SKM-1 (cell line): Measurements from ENCODE around the gene EID2B.

Source experiments
- DNase-seq: peaks from one replicate; lab custom pipeline; 2025; ENCODE audit not compliant: unreplicated experiment; lab: John Stamatoyannopoulos, UW

The EID2B gene

DNA sequence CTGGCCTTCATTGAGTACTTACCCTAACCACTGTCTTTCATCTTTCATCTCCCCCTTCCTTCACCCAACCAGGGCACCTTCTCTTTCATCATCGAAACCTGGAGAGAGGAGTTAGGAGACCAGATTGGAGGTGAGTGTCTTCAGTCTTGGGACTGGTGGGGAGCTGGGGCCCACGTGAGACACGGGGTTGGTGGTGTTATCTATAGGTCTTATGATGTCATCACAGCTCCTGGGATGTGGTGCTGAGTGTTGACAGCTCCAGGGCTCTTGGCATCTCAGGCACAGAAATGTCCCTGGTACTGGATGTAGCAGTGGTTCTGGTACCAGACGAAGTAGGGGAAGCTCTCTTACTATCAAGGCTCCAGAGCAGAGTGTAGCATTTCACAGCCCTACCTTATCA is 32.1 kb downstream of the EID2B start:
- no peak for DNase-seq

DNA sequence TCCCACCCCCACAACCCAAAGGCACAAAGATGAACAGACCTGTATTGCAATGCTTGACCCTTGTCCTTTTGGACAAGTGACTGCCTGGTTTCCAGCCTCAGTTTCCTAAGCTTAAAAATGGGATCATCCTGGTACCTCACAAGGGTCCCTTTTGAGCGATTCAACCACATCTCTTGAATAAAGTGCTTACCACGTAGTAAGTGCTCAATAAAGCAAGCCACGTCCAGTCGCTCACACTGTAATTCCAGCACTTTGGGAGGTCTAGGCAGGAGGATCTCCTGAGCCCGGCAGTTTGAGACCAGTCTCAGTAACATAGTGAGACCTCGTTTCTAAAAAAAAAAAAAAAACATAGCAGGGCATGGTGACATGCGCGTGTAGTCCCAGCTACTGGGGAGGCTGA is 32.7 kb downstream of the EID2B start:
- no peak for DNase-seq

DNA sequence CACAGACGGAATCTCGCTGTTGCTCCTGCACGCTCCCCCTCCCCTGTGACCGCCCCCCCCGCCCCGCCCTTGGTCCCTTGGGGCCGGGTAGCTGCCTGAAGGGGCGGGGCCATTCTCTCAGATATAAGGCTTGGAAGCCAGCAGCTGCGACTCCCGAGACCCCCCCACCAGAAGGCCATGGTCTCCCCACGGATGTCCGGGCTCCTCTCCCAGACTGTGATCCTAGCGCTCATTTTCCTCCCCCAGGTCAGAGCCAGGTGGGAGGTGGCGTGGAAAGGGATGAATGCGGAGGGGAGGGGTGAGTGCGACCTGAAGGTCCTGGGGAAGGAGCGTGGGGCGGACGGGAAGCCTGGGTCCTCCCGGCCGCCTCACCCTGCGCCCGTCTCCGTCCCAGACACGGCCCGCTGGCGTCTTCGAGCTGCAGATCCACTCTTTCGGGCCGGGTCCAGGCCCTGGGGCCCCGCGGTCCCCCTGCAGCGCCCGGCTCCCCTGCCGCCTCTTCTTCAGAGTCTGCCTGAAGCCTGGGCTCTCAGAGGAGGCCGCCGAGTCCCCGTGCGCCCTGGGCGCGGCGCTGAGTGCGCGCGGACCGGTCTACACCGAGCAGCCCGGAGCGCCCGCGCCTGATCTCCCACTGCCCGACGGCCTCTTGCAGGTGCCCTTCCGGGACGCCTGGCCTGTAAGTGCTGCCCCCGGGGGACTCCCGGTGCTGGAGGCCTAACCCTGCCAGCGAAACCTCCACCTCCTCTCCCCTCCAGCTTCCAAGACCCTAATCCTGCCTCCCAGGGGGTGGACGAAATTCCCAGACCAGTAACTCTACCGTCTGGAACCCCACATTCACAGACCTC is 33.6 kb downstream of the EID2B start, which contains the start of gene DLL3:
DLL3 (plus strand) TSS at position 150 of the 845 bp plus-strand sequence; CDS start at position 178, 28 bp downstream.
- DNase-seq: no peak

DNA sequence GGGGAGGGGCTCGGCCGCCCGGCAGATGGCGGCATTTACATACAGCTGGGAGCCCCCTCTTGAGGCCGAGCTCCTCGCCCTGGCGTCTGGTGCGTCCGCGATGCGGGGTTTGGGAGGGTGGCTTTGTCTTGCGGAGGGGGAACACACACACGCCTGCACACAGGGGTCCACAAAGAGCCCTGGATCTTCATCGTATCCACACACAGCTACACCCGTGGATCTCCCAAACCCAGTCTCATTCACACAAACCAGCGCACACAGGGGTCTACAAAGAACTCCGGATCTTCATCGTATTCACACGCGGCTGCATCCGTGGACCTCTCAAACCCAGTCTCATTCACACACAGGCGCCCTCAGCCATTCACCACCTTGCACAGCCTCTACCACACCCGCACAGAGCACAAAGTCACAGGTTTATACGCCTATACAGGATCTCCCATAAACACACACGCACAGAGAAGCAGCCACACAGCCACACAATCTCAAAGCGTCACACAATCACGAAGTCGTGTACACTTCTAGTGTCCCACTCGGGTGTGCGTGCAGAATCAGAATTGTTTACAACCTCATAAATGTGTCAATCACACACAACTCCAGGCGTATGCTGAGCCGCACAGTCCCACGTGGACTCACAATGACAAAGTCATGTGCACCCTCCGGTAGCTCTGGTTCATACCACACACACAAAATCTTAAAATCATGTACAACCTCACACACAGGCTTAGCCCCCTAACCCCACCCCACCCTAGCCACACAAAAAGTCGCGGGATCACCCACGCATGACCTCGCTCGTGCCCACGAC is 34.5 kb downstream of the EID2B start:
- DNase-seq: no peak

DNA sequence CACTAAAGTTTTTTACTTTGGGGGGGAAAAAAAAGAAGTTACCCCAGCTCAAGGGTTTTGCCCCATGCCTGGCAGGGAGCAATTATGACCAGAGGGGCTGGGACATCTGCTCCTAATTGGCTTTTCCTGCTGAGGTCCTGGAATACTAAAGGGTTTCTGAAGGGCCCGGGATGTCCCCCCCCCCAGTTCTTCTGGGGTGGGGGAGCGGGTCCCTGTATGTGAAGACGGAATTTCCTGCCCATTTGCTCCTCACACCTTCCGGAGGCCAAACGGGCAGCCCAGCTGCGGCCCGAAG is 35.0 kb downstream of the EID2B start:
- no peak for DNase-seq

DNA sequence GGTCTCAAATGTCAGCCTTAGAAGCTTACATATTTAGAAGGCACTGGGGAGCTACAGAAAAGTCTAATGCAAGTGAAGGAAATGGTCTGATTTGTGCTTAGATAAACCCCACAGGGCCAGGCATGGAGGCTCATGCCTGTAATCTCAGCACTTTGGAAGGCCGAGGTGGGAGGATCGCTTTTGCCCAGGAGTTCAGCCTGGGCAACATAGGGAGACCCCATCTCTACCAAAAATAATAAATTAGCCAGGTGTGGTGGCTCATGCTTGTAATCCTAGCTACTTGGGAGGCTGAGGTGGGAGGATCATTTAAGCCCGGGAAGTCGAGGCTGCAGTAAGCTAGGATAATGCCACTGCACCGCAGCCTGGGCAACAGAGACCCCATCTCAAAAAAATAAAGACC is 36.6 kb downstream of the EID2B start:
- DNase-seq: no peak

DNA sequence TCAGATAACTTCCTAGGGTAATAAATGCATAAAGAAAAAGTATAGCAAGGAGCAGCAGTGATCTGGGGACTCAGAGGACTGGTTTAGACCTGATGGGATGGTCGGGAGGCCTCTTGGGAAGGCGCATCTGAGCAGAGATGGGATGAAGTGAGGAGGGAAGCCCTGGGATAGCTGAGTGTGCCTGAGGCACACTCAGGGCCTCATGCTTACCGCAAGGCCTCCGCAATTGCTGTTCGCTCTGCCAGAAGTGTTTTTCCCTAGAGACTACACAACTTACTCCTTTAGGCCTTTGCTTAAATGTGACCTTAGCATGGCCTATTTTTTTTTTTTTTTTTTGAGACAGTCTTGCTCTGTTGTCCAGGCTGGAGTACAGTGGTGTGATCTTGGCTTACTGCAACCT is 38.0 kb downstream of the EID2B start:
- no peak for DNase-seq

DNA sequence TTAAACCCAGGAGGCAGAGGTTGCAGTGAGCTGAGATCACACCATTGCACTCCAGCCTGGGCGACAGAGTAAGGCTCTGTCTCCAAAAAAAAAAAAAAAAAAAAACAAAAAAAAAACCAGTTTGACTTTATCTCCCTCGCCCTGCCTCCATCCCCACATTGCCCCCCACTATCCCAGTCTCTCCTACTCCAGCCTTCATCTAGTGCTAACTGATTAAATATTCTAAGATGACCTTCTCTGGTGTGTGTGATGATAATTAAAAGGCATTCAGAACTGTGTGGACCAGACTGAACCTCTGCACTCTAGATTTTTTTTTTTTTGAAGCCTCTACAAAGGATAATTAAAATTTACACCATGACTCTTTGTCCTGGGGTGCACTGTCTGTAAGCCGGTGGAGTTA is 39.9 kb downstream of the EID2B start:
- DNase-seq: no peak

DNA sequence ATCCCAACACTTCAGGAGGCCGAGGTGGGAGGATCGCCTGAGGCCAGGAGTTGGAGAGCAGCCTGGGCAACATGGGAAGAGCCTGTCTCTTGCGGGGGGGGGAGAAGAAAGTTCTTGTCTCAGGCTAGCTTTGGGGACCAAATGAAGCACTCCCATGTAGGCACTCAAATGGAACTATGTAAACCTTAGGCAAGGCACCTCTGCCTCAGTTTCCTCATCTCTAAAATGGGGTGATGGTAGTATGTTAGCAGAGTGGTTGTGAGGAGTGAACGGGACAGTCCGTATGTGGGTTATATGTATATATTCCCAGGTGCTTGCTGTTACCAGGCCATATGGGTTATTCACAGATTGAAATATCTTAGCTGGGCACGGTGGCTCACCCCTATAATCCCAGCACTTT is 40.4 kb downstream of the EID2B start:
- DNase-seq: no peak

DNA sequence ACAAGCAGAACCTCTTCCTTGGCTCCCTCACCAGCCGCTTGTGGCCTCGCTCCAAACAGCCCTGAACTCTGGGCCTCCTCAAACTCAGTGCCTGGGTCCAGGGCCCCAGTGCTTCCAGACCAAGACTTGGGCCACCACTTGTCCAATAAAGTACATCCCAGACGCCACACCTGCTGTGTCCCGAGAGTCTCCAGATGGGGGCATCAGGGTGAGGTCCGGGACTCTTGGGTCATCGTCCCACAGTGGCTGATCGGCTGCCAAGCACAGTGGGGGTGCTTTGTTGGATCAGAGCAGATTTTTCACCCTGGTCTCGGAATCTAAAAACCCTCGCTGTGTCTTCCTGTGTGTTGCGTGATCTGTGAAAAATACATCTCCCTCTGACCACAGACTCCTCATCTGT is 42.9 kb downstream of the EID2B start:
- DNase-seq: no peak

DNA sequence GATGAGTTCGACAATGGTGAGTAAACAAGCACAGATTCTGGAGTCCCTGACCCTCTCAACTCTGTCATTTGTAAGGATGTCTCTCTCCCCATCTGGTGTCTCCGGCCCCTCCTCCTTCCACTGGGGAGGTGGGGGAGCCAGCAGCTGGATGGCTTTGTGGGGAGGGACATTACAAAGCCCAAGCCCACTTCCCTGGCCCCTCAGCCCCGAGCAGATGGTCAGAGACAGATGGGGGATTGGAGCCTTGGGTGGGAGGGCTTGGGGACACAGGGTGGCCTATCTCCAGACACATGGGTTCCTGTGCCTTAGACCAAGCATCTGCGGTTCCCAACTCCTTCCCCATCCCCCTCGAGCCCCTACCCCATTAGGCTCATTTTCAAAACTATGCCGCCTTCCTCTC is 49.5 kb downstream of the EID2B start:
- DNase-seq: no peak

DNA sequence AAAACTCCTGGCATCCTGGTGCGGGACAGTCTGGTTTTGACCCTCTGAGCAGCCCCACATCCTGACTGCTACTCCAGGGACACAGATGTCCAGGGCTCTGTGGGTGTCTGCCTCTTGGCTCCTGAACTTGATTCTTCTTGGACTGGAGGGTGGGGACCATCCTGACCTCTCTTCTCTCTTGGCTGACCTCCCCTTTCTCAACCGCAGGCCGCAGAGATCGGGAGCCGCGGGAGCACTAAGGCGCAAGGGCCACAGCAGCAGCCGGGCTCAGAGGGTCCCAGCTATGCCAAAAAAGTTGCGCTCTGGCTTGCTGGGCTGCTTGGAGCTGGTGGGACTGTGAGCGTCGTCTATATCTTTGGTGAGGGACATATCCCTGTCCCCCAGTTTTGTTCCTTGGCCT is 51.0 kb downstream of the EID2B start:
- DNase-seq: no peak

DNA sequence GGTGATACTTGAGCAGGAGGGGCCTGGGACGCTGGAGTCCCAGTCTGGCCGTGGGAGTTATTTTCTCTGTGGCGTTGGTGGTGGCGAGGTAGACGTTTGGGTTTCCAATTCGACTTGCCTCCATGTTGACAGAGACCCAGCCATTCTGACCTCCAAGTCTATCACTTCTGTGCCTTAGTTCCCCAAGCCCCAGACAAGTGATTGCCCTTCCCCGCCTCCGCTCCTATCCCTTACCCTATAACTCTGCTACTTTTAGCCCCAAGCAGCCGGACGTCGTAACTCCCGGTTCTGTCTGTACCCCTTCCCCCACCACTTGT is 51.5 kb downstream of the EID2B start:
- no peak for DNase-seq
